Motor neuron (in vitro differentiated cells): ENCODE results near the gene SLC8B1. TPM values are rescaled to one million over a fixed set of nuclear protein-coding genes. Genes with fewer than 3 reads are reported as not detected.
"Not testable (repeated sequence)": the region's sequence is repeated elsewhere in the genome, so short reads cannot be mapped to it uniquely, and the experiment has no call there.

Experiments
- ATAC-seq, 8 experiments: fragments of 200-7000 bp; cut with Tn5 transposase; replicated peaks in 6 of 8; 2 replicates each; pipeline ENCODE4 v1.8.0; 2021; ENCODE audit warnings: mild to moderate bottlenecking in 8 of 8, moderate library complexity in 8 of 8
- H3K27ac ChIP-seq, 2 donors: fragments of 250-450 bp; sonication (Bioruptor Pico); 2 replicates each; pipeline ENCODE4 v1.9.0; 2021; ENCODE audit warnings: antibody characterized with exemption in 2 of 2, mild to moderate bottlenecking in 2 of 2, moderate library complexity in 1 of 2
- H3K4me1 ChIP-seq, 2 donors: fragments of 250-450 bp; sonication (Bioruptor Pico); replicated peaks in 1 of 2; 2 replicates each; pipeline ENCODE4 v1.6.1; 2021; ENCODE audit warnings: antibody characterized with exemption in 2 of 2, mild to moderate bottlenecking in 2 of 2, moderate library complexity in 1 of 2
- H3K4me3 ChIP-seq, 5 donors: fragments of 250-450 bp; sonication (Bioruptor Pico); 2 replicates each; pipeline ENCODE4 v1.9.0; 2021; ENCODE audit warnings: antibody characterized with exemption in 5 of 5, mild to moderate bottlenecking in 5 of 5, moderate library complexity in 4 of 5
- WGBS, 10 experiments: fragments of 450-650 bp; shearing (Covaris generic); methylation state at CpG; one replicate each; pipeline ENCODE4 v1.0.0; 2022; 5-methylcytosine and 5-hydroxymethylcytosine counted together
- in situ Hi-C, 9 experiments: fragments of 400-800 bp; cut with MboI; loops; one replicate each; pipeline ENCODE4 v1.15.0; 2021; ENCODE audit warnings: low sequenced_read_pairs in 9 of 9, low pct_unique_long_range_greater_than_20kb in 2 of 9; ENCODE audit not compliant: unreplicated experiment in 9 of 9
- total RNA-seq, 8 experiments: library from RNA; unstranded; fragments of 300-600 nt; gene quantifications; 2 replicates each; pipeline versions ENCODE4 v1.2.3 to v1.2.4, GENCODE V29; 2022

The SLC8B1 gene
- total RNA-seq, 8 experiments from 2014 or later = 2.2 to 165 (median 4.9) TPM

DNA sequence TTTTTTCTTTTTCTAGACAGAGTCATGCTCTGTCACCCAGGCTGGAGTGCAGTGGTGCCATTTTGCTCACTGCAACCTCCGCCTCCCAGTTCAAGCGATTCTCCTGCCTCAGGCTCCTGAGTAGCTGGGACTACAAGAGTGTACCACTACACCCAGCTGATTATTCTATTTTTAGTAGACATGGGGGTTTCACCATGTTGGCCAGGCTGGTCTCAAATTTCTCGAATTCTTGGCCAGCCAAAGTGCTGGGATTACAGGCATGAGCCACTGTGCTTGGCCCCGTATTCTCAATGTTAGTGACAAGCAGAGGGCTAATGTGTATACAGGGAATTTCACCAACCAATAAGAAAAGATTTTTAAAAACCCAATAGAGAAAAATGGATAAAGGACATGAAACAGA, 31.9 kb upstream of the SLC8B1 start:
- WGBS, 10 experiments = 25 to 100% (median 78%) methylated on average over 1 to 4 of the region's 4 CpGs
- no peak overlapping the region for H3K4me3 ChIP-seq
- H3K4me1 ChIP-seq = no peaks in the 10 kb centered on the region
- in situ Hi-C loops = no loop called here
- H3K27ac ChIP-seq = no peak overlapping the region
- ATAC-seq = no peak

DNA sequence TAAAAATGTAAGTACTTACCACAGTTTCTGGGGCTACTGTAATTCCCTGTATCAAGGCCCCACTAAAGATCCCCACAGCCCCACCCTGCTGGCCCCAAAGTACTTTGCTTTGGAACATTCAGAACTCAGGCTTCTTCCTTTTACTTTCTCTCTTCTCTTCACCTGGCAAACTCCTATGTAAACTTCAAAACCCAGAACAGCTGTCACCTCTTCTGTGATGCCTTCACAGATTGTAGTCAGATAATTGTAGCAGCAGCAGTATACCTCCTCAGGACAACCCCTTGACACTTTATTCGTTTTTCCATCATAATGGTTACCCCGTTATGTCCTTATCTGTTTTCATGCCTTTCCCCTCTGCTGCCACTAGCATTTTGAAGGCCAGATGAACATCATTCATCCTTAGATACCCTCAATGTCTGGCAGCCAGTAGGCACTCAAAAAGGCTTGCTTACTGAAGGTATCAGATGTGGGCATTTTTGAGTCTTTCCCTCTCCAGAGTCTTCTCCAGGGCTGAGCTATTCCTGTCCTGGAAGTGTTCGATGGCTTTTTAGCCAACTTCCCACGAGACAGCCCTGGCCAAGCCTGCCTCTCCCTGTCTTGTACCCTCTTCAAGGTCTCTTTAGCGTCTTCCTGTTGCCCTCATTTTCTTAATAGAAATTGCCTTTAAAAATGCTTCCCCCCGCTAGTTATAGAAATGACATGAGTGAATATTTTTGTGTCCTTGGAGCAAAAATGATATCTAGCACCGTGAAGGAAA, 30.9 kb upstream of the SLC8B1 start:
- in situ Hi-C loops = no loop called here
- 75 to 100% (median 85%) methylated on average over 2 to 7 of the region's 7 CpGs; no CpG with 5 or more reads in 1 of the 10 experiments for WGBS, 10 experiments
- no peak overlapping the region for H3K27ac ChIP-seq
- no peak for ATAC-seq
- H3K4me3 ChIP-seq = no peak overlapping the region
- H3K4me1 ChIP-seq = no peaks in the 10 kb centered on the region

- in situ Hi-C loops = no loop called here
- WGBS, 10 experiments = 75 to 100% (median 90%) methylated on average over 1 to 4 of the region's 5 CpGs; no CpG with 5 or more reads in 3 of the 10 experiments
Measured at GRCh38 chr12:113364698-113365097, 29.8 kb upstream of the SLC8B1 start.

GRCh38 chr12:113361574-113362370, 26.9 kb upstream of the SLC8B1 start:
- H3K4me1 ChIP-seq = peaks cover 5 to 9% of the 10 kb centered on the region in 2 donors
- no peak overlapping the region for H3K27ac ChIP-seq
- 22 to 95% (median 85%) methylated on average over 1 to 11 of the region's 12 CpGs for WGBS, 10 experiments
- ATAC-seq = no peak
- in situ Hi-C loops = no loop called here
- H3K4me3 ChIP-seq = no peak overlapping the region

More at GRCh38 chr12:113364698-113365097, 29.8 kb upstream of the SLC8B1 start:
- Histone ChIP-seq H3K4me1 (peaks cover 0 to 6% of the 10 kb centered on the region in 2 donors), H3K27ac (no peak overlapping the region), H3K4me3 (no peak overlapping the region)
- ATAC-seq = no peak

DNA sequence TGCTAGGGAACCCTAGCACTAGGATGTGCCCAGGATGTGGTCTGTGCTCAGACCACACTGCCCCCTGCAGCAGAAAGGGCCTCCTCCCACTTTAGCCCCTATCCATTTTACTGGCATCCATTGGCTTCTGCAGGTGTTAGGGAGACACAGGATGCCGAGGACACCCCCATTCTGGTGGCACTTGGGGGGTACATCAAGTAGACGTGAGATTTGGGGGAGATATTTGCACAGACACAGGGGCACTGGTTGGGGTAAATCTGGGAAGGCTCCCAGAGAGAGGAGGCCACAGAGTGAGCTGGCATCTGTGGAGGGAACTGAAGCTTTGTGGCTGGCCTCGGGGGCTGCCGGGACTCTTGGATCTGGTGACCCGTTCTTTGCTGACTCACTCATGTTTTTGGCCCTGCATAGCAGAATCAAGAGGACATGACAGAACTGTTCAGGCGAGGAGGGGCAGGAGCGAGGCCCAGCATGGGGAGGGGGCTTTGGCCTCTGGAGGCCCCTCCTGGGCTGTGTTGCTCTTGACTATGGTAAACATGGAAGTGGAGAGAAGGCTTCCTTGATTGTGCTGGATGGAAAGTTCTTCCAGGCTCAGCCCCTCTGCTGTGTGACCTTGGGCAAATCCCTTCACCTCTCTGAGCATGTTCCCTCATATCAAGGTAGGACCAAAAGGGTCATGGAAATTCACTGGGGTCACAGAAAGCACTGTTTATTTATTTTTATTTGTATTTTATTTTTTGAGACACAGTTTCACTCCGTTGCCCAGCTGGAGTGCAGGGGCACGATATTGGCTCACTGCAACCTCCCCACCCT, 25.2 kb upstream of the SLC8B1 start:
- in situ Hi-C loops = no loop called here
- peak overlapping the region in 4 of 5 donors; percentile 84 to 97 (median 89) for H3K4me3 ChIP-seq
- peak in 3 of 8 experiments; percentile 2 to 3 (median 3) for ATAC-seq
- 63 to 100% (median 98%) methylated on average over 1 to 4 of the region's 9 CpGs; no CpG with 5 or more reads in 6 of the 10 experiments for WGBS, 10 experiments
- H3K27ac ChIP-seq = no peak overlapping the region
- H3K4me1 ChIP-seq = peaks cover 5 to 9% of the 10 kb centered on the region in 2 donors

DNA sequence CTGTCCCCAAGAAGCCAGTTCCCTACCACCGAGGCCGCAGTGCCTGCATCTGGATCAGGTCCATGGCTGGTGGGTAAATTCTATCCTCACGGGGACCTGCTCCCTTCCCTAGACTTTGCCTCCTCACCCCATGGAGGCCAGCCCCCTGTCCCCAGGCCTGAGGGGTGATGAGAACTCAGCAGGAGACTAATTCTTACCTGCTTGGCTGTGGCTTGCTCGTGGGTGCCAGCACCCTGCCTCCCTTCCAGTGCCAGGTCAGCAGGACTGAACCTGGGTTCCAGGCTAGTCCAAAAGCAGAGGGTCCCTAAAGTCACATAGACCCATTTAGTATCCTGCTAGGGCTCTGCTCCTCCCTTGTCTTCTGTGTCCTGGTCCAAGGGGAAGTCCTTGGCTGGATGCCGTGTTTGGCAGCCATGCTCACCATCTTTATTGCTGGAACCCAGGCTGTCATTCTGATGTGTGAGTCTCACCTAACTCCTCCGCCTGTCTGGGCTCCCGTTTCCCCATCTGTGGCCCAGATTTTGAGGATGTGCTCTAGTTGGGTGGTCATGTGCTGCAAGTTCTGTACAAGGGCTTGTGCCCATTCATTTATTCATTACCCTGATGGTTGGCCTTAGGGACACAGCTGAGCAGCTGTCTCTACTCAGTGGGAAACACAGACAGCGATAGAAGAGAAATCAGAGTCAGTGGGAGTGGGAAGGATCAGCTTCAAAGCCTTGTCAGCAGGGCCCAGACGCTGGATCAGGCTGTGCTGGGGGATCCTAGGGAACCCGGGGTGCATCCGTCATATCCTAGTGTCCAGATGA, 24.4 kb upstream of the SLC8B1 start:
- Histone ChIP-seq H3K4me1 (peaks cover 5 to 9% of the 10 kb centered on the region in 2 donors), H3K4me3 (peak overlapping the region; percentile 77 to 97 (median 87)), H3K27ac (peak overlapping the region in 1 of 2 donors; percentile 46)
- WGBS, 10 experiments = 0 to 50% (median 44%) methylated on average over 2 to 7 of the region's 11 CpGs; no CpG with 5 or more reads in 5 of the 10 experiments
- ATAC-seq = peak in 3 of 8 experiments; percentile 1 to 16 (median 15)
- in situ Hi-C loops = no loop called here

DNA sequence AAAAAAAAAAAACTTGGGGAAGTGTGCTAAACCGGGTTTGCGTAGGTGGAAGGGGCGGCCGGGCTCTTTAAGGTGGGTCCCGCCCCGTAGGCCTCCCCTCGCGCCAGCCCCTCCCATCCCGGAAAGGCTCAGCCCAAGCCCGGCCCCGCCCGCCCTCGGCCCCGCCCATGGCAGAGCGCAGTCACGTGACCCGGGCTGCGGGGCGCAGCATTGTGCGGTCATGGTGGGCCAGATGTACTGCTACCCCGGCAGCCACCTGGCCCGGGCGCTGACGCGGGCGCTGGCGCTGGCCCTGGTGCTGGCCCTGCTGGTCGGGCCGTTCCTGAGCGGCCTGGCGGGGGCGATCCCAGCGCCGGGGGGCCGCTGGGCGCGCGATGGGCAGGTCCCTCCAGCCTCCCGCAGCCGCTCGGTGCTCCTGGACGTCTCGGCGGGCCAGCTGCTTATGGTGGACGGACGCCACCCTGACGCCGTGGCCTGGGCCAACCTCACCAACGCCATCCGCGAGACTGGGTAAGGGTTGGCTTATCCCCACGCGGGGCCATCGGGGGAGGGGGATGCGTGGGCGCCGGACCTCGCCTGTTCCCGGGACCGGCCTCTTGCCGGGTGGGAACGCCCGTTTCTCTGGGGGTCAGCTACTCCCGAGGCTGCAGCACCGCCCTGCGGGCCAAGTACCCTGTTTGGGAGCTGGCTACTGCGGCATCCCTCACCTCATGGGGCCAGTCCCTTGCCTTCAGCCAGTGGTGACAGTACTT, 23.6 kb upstream of the SLC8B1 start, which contains the start of gene PLBD2:
TSS of gene PLBD2 (plus strand) at position 207 of the 752 bp plus-strand sequence. CDS start at position 221, 14 bp downstream.
- H3K4me1 ChIP-seq = peaks cover 5 to 9% of the 10 kb centered on the region in 2 donors
- WGBS, 10 experiments = 0 to 6% (median 0%) methylated on average over 1 to 12 of the region's 67 CpGs; no CpG with 5 or more reads in 7 of the 10 experiments
- ATAC-seq = peak; percentile 79 to 96 (median 96)
- in situ Hi-C loops = no loop called here
- H3K4me3 ChIP-seq = peak within 1 kb of the TSS; percentile 77 to 97 (median 87)
- H3K27ac ChIP-seq = peak within 1 kb of the TSS; percentile 46 to 66

GRCh38 chr12:113354192-113354591, 19.3 kb upstream of the SLC8B1 start:
- H3K4me3 ChIP-seq, H3K27ac ChIP-seq, in situ Hi-C loops, H3K4me1 ChIP-seq, ATAC-seq: not testable (repeated sequence)
- WGBS, 10 experiments = 70 to 100% (median 80%) methylated on average over 1 to 4 of the region's 7 CpGs; no CpG with 5 or more reads in 3 of the 10 experiments

- peaks cover 0 to 5% of the 10 kb centered on the region in 2 donors for H3K4me1 ChIP-seq
- ATAC-seq = no peak
- in situ Hi-C loops = no loop called here
- no peak overlapping the region for H3K27ac ChIP-seq
- H3K4me3 ChIP-seq = no peak overlapping the region
Measured at GRCh38 chr12:113351089-113351488, 16.2 kb upstream of the SLC8B1 start.

DNA sequence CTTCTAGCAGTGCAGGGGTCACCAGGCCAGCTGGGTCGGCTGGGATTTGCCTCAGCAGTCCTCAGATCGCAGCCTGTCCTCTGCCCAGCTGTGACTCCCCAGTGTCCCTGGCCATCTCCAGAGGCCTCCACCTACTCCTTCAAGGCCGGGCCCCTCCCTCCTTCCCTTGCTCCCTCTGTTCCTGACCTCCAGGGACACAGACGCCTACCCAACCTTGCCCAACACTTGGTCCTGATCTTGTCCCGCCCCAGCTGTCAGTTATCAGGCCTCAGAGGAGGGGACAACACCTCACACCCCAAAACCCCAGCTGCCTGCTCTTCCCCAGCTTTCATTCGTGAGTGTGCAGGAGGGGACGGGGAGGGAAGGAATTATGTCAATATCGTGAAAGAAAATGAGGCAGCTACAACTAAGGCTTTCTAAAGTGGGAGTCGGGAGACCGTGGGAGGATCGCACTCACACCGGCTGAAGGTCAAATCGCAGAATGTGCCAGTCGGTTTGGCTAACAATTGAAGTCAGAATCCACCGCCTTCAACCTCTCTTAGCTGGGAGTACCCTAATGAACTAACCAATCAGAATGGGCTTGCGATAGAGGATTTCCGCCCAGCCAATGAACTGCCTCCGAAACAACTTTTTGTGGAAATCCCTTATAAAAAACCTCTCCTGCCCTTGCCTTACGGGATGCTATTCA, 14.1 kb upstream of the SLC8B1 start:
- WGBS, 10 experiments = 60 to 94% (median 79%) methylated on average over 1 to 13 of the region's 19 CpGs; no CpG with 5 or more reads in 1 of the 10 experiments

DNA sequence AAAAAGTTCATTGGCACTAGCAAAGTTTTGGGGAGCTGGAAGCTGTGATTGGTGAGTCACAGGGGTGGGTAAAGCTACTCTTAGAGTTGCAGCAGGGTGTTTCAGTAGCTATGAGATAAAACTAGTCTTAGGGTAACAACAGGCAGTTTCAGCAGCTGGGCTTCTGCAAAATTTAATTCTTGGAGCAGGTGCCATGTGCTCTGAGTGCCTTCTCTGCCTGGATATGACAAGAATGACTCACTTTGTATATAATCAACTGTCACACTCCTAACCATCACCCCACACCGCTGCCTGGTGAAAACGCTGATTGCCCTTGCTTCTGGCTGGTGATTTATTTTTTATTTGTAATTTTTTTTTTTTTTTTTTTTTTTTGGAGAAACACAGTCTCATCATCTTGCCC, 13.0 kb upstream of the SLC8B1 start:
- peak in 5 of 8 experiments; percentile 67 to 89 (median 80) for ATAC-seq
- 56 to 94% (median 82%) methylated on average over 2 of the region's 2 CpGs; no CpG with 5 or more reads in 2 of the 10 experiments for WGBS, 10 experiments
- Histone ChIP-seq H3K4me3 (no peak overlapping the region), H3K27ac (no peak overlapping the region), H3K4me1 (peaks cover 0 to 5% of the 10 kb centered on the region in 2 donors)
- in situ Hi-C loops = no loop called here

More for the DNA sequence above, 14.1 kb upstream of the SLC8B1 start:
- H3K4me3 ChIP-seq = no peak overlapping the region
- in situ Hi-C loops = no loop called here
- ATAC-seq = peak in 1 of 8 experiments; percentile 27
- peaks cover 0 to 5% of the 10 kb centered on the region in 2 donors for H3K4me1 ChIP-seq
- H3K27ac ChIP-seq = no peak overlapping the region
